Body of pancreas (tissue), 4 donors: Measurements from ENCODE around the gene MED22. TPM values are rescaled to one million over a fixed set of nuclear protein-coding genes. Genes with fewer than 3 reads are reported as not detected.
"Not testable (repeated sequence)": the region's sequence is repeated elsewhere in the genome, so short reads cannot be mapped to it uniquely, and the experiment has no call there.

ENCODE experiments used
- ATAC-seq: fragments of 150-250 bp; one replicate; pipeline ENCODE4 v1.9.1; 2016
- DNase-seq, 4 donors: peaks; one replicate each; pipeline ENCODE4 v3.0.0-alpha.2; 2019
- H3K27ac ChIP-seq, 4 donors: fragments of 200-600 bp; sonication (generic); 1 replicate in 3 of 4; 2 replicates in 1 of 4; pipeline versions ENCODE4 v1.5.1 to v1.6.1; 2016 to 2019; ENCODE audit warnings: mild to moderate bottlenecking in 1 of 4, mixed read lengths in 1 of 4, moderate library complexity in 1 of 4
- H3K27me3 ChIP-seq, 2 donors: fragments of 200-600 bp; sonication (generic); one replicate each; pipeline ENCODE4 v1.6.0; 2016; ENCODE audit warnings: mild to moderate bottlenecking in 1 of 2
- H3K36me3 ChIP-seq, 2 donors: fragments of 200-600 bp; sonication (generic); replicated peaks in 1 of 2; 2 replicates each; pipeline ENCODE4 v1.5.1; 2016; ENCODE audit warnings: low read depth in 2 of 2; ENCODE audit not compliant: insufficient read depth in 1 of 2
- H3K4me1 ChIP-seq: fragments of 200-600 bp; sonication (generic); one replicate; pipeline ENCODE4 v1.6.0; 2016
- H3K4me3 ChIP-seq, 2 donors: fragments of 200-600 bp; sonication (generic); 1 replicate in 1 of 2; 2 replicates in 1 of 2; pipeline ENCODE4 v1.5.1; 2016 to 2019
- H3K9me3 ChIP-seq, 3 donors: fragments of 200-600 bp; sonication (generic); 1 replicate in 2 of 3; 2 replicates in 1 of 3; pipeline ENCODE4 v1.5.1; 2016
- CTCF ChIP-seq, 7 experiments: fragments of 450-650 bp in 4 of 7; fragments of 200-600 bp in 3 of 7; sonication (generic) in 3 of 7; IDR thresholded peaks; one replicate each; pipeline ENCODE4 v1.5.1; 2016 to 2019; ENCODE audit warnings: antibody characterized with exemption in 7 of 7
- POLR2A ChIP-seq, 3 donors: fragments of 450-650 bp; IDR thresholded peaks; one replicate each; pipeline ENCODE4 v1.6.1; 2016; ENCODE audit warnings: antibody characterized with exemption in 3 of 3, mild to moderate bottlenecking in 2 of 3
- WGBS, 2 donors: methylation state at CpG; one replicate each; pipeline ENCODE4 v1.1.5; 2017; 5-methylcytosine and 5-hydroxymethylcytosine counted together
- intact Hi-C: fragments of 100-400 bp; cut with DNase I; formaldehyde crosslinking; loops from one replicate; pipeline ENCODE4 v1.15.1; 2023
- total RNA-seq, 2 donors: library from RNA; depleted of rRNA; stranded (reverse); fragments of >200 nt; gene quantifications; one replicate each; pipeline ENCODE4 v1.1.0, GENCODE V29; 2016

The MED22 gene
- total RNA-seq, 2 donors from 2014 or later = 15.8 to 16.3 TPM

- ATAC-seq = peak; percentile 75
- intact Hi-C loops = loop anchor here (10.0 kb wide), 3 partner anchors 145 to 295 kb away; partner anchors contain the start of gene GTF3C5
- DNase-seq = peak; percentile 41 to 66 (median 55)
- H3K36me3 ChIP-seq = peaks cover 24 to 27% of the 10 kb centered on the region in 2 donors
- H3K9me3 ChIP-seq, H3K27me3 ChIP-seq, H3K4me3 ChIP-seq: not testable (repeated sequence)
- H3K4me1 ChIP-seq = peaks cover 11% of the 10 kb centered on the region
- TF ChIP-seq POLR2A (IDR thresholded peaks at IDR 0.05) (peak in 1 of 3 donors; percentile 12), CTCF (IDR thresholded peaks at IDR 0.05) (peak; percentile 31 to 69 (median 60))
- 49 to 51% methylated on average over 21 of the region's 21 CpGs for WGBS, 2 donors
- H3K27ac ChIP-seq = peak overlapping the region in 2 of 4 donors; percentile 47 to 48
Measured at GRCh38 chr9:133329306-133330156, 18.4 kb downstream of the MED22 start.

GRCh38 chr9:133327834-133328484 lies 20.0 kb downstream of the MED22 start:
- ATAC-seq = no peak

GRCh38 chr9:133327021-133327420 lies 20.9 kb downstream of the MED22 start:
- H3K27me3 ChIP-seq, H3K36me3 ChIP-seq, DNase-seq, H3K27ac ChIP-seq, H3K9me3 ChIP-seq, H3K4me3 ChIP-seq, ATAC-seq, H3K4me1 ChIP-seq: not testable (repeated sequence)
- WGBS, 2 donors = 85 to 95% methylated on average over 6 of the region's 6 CpGs
- intact Hi-C loops = loop anchor here (10.0 kb wide), 1 partner anchor 142 kb away; no protein-coding TSS in a partner anchor

More at GRCh38 chr9:133327834-133328484, 20.0 kb downstream of the MED22 start:
- no peak overlapping the region for H3K27ac ChIP-seq
- WGBS, 2 donors = 89 to 90% methylated on average over 10 of the region's 10 CpGs
- peaks cover 13 to 17% of the 10 kb centered on the region in 2 donors for H3K36me3 ChIP-seq
- H3K27me3 ChIP-seq = no peaks in the 10 kb centered on the region
- peaks cover 4% of the 10 kb centered on the region for H3K4me1 ChIP-seq
- DNase-seq = no peak
- no peaks in the 10 kb centered on the region for H3K9me3 ChIP-seq
- intact Hi-C loops = loop anchor here (10.0 kb wide), 1 partner anchor 143 kb away; no protein-coding TSS in a partner anchor
- TF ChIP-seq POLR2A (IDR thresholded peaks at IDR 0.05) (no peak), CTCF (IDR thresholded peaks at IDR 0.05) (no peak)
- H3K4me3 ChIP-seq = no peak overlapping the region

GRCh38 chr9:133323991-133324703 lies 23.8 kb downstream of the MED22 start:
- H3K4me3 ChIP-seq = no peak overlapping the region
- 82 to 84% methylated on average over 13 of the region's 13 CpGs for WGBS, 2 donors
- DNase-seq = no peak
- ATAC-seq = no peak
- TF ChIP-seq CTCF (IDR thresholded peaks at IDR 0.05) = no peak
- no peak for TF ChIP-seq POLR2A (IDR thresholded peaks at IDR 0.05)
- no peak overlapping the region for H3K27ac ChIP-seq
- H3K36me3 ChIP-seq = no peaks in the 10 kb centered on the region
- H3K9me3 ChIP-seq = no peaks in the 10 kb centered on the region
- peaks cover 1% of the 10 kb centered on the region for H3K4me1 ChIP-seq
- H3K27me3 ChIP-seq = no peaks in the 10 kb centered on the region
- intact Hi-C loops = loop anchor here (10.0 kb wide), 1 partner anchor 139 kb away; no protein-coding TSS in a partner anchor
